CD4-positive, alpha-beta memory T cell (primary cell): Measurements from ENCODE around the gene ZNF768. TPM values are rescaled to one million over a fixed set of nuclear protein-coding genes. Genes with fewer than 3 reads are reported as not detected.
A peak's percentile ranks its signal among the peaks of the same experiment; 100 is the strongest.

ENCODE experiments used
- CTCF ChIA-PET: fragments of 350-600 bp; sonication (Branson Sonifier 250); formaldehyde crosslinking; loops from one replicate; lab custom pipeline; 2021; ENCODE audit warnings: inconsistent platforms; ENCODE audit not compliant: partially characterized antibody; lab: Charles Lee
- POLR2A ChIA-PET: fragments of 350-600 bp; sonication (Branson Sonifier 250); formaldehyde crosslinking; loops from one replicate; lab custom pipeline; 2021; ENCODE audit not compliant: partially characterized antibody; lab: Charles Lee
- DNase-seq, 5 donors: peaks; one replicate each; pipeline versions ENCODE4 v3.0.0 to v3.0.0-alpha.2; 2020 to 2022; ENCODE audit warnings: mixed read lengths in 1 of 5
- H3K27ac ChIP-seq: one replicate; pipeline ENCODE4 v1.7.0; 2013; ENCODE audit warnings: low read depth, low read length
- H3K27me3 ChIP-seq: 2 replicates; pipeline ENCODE4 v1.7.0; 2013; ENCODE audit warnings: mild to moderate bottlenecking, low read length, moderate library complexity; ENCODE audit not compliant: insufficient read depth
- H3K36me3 ChIP-seq: 2 replicates; pipeline ENCODE4 v1.7.0; 2013; ENCODE audit warnings: mild to moderate bottlenecking, low read length, moderate library complexity; ENCODE audit not compliant: insufficient read depth
- H3K4me1 ChIP-seq: 2 replicates; pipeline ENCODE4 v1.7.0; 2013; ENCODE audit warnings: mild to moderate bottlenecking, low read length, moderate library complexity; ENCODE audit not compliant: insufficient read depth
- H3K4me3 ChIP-seq, 2 donors: one replicate each; pipeline ENCODE4 v1.7.0; 2013; ENCODE audit warnings: low read length in 2 of 2, mild to moderate bottlenecking in 1 of 2
- H3K9me3 ChIP-seq, 2 donors: one replicate each; pipeline ENCODE4 v1.7.0; 2013; ENCODE audit warnings: low read length in 2 of 2, control low read depth in 1 of 2; ENCODE audit not compliant: control insufficient read depth in 1 of 2
- H3K27ac Mint-ChIP-seq, 7 donors: one replicate each; pipeline ENCODE4 v1.8.0; 2020 to 2021; ENCODE audit warnings: mixed read lengths in 7 of 7, mild to moderate bottlenecking in 6 of 7, inconsistent platforms in 3 of 7, moderate library complexity in 3 of 7
- H3K27me3 Mint-ChIP-seq, 2 donors: one replicate each; pipeline ENCODE4 v1.8.0; 2020 to 2021; ENCODE audit warnings: mixed read lengths in 2 of 2
- H3K36me3 Mint-ChIP-seq, 2 donors: one replicate each; pipeline ENCODE4 v1.8.0; 2020 to 2021; ENCODE audit warnings: mixed read lengths in 2 of 2, inconsistent platforms in 1 of 2, mild to moderate bottlenecking in 1 of 2
- H3K4me1 Mint-ChIP-seq, 4 donors: one replicate each; pipeline ENCODE4 v1.8.0; 2020 to 2021; ENCODE audit warnings: mixed read lengths in 4 of 4, mild to moderate bottlenecking in 1 of 4
- H3K4me3 Mint-ChIP-seq, 8 donors: one replicate each; pipeline ENCODE4 v1.8.0; 2020 to 2021; ENCODE audit warnings: mixed read lengths in 8 of 8, mild to moderate bottlenecking in 7 of 8, moderate library complexity in 6 of 8, inconsistent platforms in 3 of 8
- H3K9me3 Mint-ChIP-seq, 8 donors: one replicate each; pipeline ENCODE4 v1.8.0; 2020 to 2021; ENCODE audit warnings: mixed read lengths in 8 of 8, mild to moderate bottlenecking in 5 of 8, inconsistent platforms in 3 of 8, moderate library complexity in 1 of 8
- intact Hi-C: fragments of 100-400 bp; cut with micrococcal nuclease; formaldehyde crosslinking; loops from one replicate; pipeline ENCODE4 v1.15.1; 2023
- polyA plus RNA-seq, 2 donors: library from polyadenylated mRNA; unstranded; fragments of 300-500 nt; fragmentation: Illumina TruSeq; gene quantifications; one replicate each; pipeline ENCODE4 v1.2.3, GENCODE V29; 2021
- total RNA-seq, 2 experiments: library from RNA; stranded (reverse); gene quantifications; one replicate each; pipeline ENCODE4 v1.2.3, GENCODE V29; 2021

The ZNF768 gene
- total and polyA plus RNA-seq, 4 experiments from 2014 or later, result 0.69 to 6.1 (median 3.8) TPM

GRCh38 chr16:30499284-30499683 lies 27.1 kb downstream of the ZNF768 start:
- DNase-seq, result no peak
- CTCF ChIA-PET, result interaction anchor here (1.7 to 5.3 kb wide), 2 partner anchors 50 to 130 kb away, joined by 5 to 25 read pairs; no protein-coding TSS in a partner anchor
- Histone ChIP-seq H3K27ac (no peak overlapping the region), H3K36me3 (peaks cover 63% of the 10 kb centered on the region), H3K27me3 (no peaks in the 10 kb centered on the region), H3K4me1 (no peaks in the 10 kb centered on the region), H3K4me3 (no peak overlapping the region), H3K9me3 (no peaks in the 10 kb centered on the region)
- Mint-ChIP-seq H3K36me3 (peaks cover 23 to 42% of the 10 kb centered on the region in 2 donors), H3K27ac (peak overlapping the region in 3 of 7 donors; percentile 6 to 64 (median 42)), H3K4me1 (peaks cover under 1 to 4% (median 4%) of the 10 kb centered on the region in 4 donors), H3K4me3 (peak overlapping the region in 1 of 8 donors; percentile 28), H3K27me3 (no peaks in the 10 kb centered on the region), H3K9me3 (no peaks in the 10 kb centered on the region)
- POLR2A ChIA-PET, result interaction anchor here (1.5 to 41.1 kb wide), 4 partner anchors 11 to 51 kb away, joined by 5 to 1162 read pairs (median 197); partner anchors contain the start of genes ITGAL and SEPHS2
- intact Hi-C loops, result no loop called here

- Histone ChIP-seq H3K4me3 (no peak overlapping the region), H3K36me3 (peaks cover 67% of the 10 kb centered on the region), H3K27ac (no peak overlapping the region), H3K4me1 (peaks cover 14% of the 10 kb centered on the region), H3K27me3 (no peaks in the 10 kb centered on the region), H3K9me3 (no peaks in the 10 kb centered on the region)
- intact Hi-C loops, result no loop called here
- H3K36me3 Mint-ChIP-seq, result peaks cover 30 to 53% of the 10 kb centered on the region in 2 donors
- ChIA-PET POLR2A (interaction anchor here (0.8 to 41.1 kb wide), 10 partner anchors 10 to 77 kb away, joined by 3 to 1162 read pairs (median 5); partner anchors contain the start of genes ITGAL, SEPHS2 and ZNF688), CTCF (interaction anchor here (1.1 to 5.3 kb wide), 3 partner anchors 46 to 131 kb away, joined by 3 to 25 read pairs (median 8); partner anchors contain the start of gene DCTPP1)
- no peak for DNase-seq
- H3K4me1 Mint-ChIP-seq, result peaks cover 7 to 24% (median 17%) of the 10 kb centered on the region in 4 donors
- no peak overlapping the region for H3K4me3 Mint-ChIP-seq
- peak overlapping the region in 1 of 7 donors; percentile 35 for H3K27ac Mint-ChIP-seq
- H3K27me3 Mint-ChIP-seq, result no peaks in the 10 kb centered on the region
- no peaks in the 10 kb centered on the region for H3K9me3 Mint-ChIP-seq
These were observed 31.7 kb downstream of the ZNF768 start for GRCh38 chr16:30494709-30495108.

- intact Hi-C loops, result loop anchor here (2.0 kb wide), 1 partner anchor 21 kb away; the partner anchor contains the start of gene ITGAL
- ChIA-PET POLR2A (interaction anchor here (0.8 to 41.1 kb wide), 7 partner anchors 13 to 64 kb away, joined by 3 to 1162 read pairs (median 5); partner anchors contain the start of genes ITGAL, SEPHS2 and ZNF764), CTCF (interaction anchor here (2.2 kb wide), 1 partner anchor 64 kb away, joined by 8 read pairs; the partner anchor contains the start of gene DCTPP1)
- Histone ChIP-seq H3K27ac (no peak overlapping the region), H3K4me1 (peaks cover 19% of the 10 kb centered on the region), H3K9me3 (no peaks in the 10 kb centered on the region), H3K36me3 (peaks cover 70% of the 10 kb centered on the region), H3K27me3 (no peaks in the 10 kb centered on the region), H3K4me3 (no peak overlapping the region)
- Mint-ChIP-seq H3K9me3 (no peaks in the 10 kb centered on the region), H3K36me3 (peaks cover 33 to 56% of the 10 kb centered on the region in 2 donors), H3K27me3 (no peaks in the 10 kb centered on the region), H3K4me1 (peaks cover 8 to 30% (median 20%) of the 10 kb centered on the region in 4 donors), H3K4me3 (no peak overlapping the region), H3K27ac (peak overlapping the region in 2 of 7 donors; percentile 17 to 46)
- DNase-seq, result no peak
These were observed 32.4 kb downstream of the ZNF768 start for GRCh38 chr16:30493941-30494488.

- POLR2A ChIA-PET, result interaction anchor here (0.6 to 41.1 kb wide), 9 partner anchors 3 to 118 kb away, joined by 3 to 1162 read pairs (median 4); partner anchors contain the start of genes ITGAL, SEPHS2 and ZNF689
- no peak overlapping the region for H3K27ac ChIP-seq
- no peaks in the 10 kb centered on the region for H3K27me3 Mint-ChIP-seq
- CTCF ChIA-PET, result interaction anchor here (1.2 to 4.2 kb wide), 5 partner anchors 11 to 62 kb away, joined by 3 to 22 read pairs (median 7); partner anchors contain the start of gene DCTPP1
- H3K4me3 ChIP-seq, result no peak overlapping the region
- peak overlapping the region in 2 of 8 donors; percentile 21 to 39 for H3K4me3 Mint-ChIP-seq
- intact Hi-C loops, result loop anchor here (1.0 to 2.0 kb wide), 2 partner anchors 19 to 47 kb away; partner anchors contain the start of genes ITGAL and SEPHS2
- H3K9me3 ChIP-seq, result no peaks in the 10 kb centered on the region
- H3K4me1 ChIP-seq, result peaks cover 25% of the 10 kb centered on the region
- peaks cover 67% of the 10 kb centered on the region for H3K36me3 ChIP-seq
- peaks cover 13 to 37% (median 26%) of the 10 kb centered on the region in 4 donors for H3K4me1 Mint-ChIP-seq
- H3K27ac Mint-ChIP-seq, result peak overlapping the region; percentile 11 to 89 (median 74)
- peaks cover 41 to 60% of the 10 kb centered on the region in 2 donors for H3K36me3 Mint-ChIP-seq
- H3K27me3 ChIP-seq, result no peaks in the 10 kb centered on the region
- DNase-seq, result peak in 1 of 5 donors; percentile 72
- no peaks in the 10 kb centered on the region for H3K9me3 Mint-ChIP-seq
These were observed 34.5 kb downstream of the ZNF768 start for GRCh38 chr16:30491744-30492308.

- intact Hi-C loops, result no loop called here
- CTCF ChIA-PET, result interaction anchor here (1.8 to 4.2 kb wide), 5 partner anchors 11 to 61 kb away, joined by 5 to 22 read pairs (median 7); partner anchors contain the start of gene DCTPP1
- H3K9me3 Mint-ChIP-seq, result no peaks in the 10 kb centered on the region
- peaks cover 45 to 63% of the 10 kb centered on the region in 2 donors for H3K36me3 Mint-ChIP-seq
- H3K27me3 Mint-ChIP-seq, result no peaks in the 10 kb centered on the region
- Histone ChIP-seq H3K4me3 (no peak overlapping the region), H3K36me3 (peaks cover 69% of the 10 kb centered on the region), H3K27ac (no peak overlapping the region), H3K4me1 (peaks cover 25% of the 10 kb centered on the region), H3K27me3 (no peaks in the 10 kb centered on the region), H3K9me3 (no peaks in the 10 kb centered on the region)
- H3K4me1 Mint-ChIP-seq, result peaks cover 16 to 42% (median 29%) of the 10 kb centered on the region in 4 donors
- no peak for DNase-seq
- POLR2A ChIA-PET, result interaction anchor here (0.6 to 41.1 kb wide), 10 partner anchors 3 to 119 kb away, joined by 3 to 1162 read pairs (median 4); partner anchors contain the start of genes ITGAL, SEPHS2 and ZNF689
- H3K4me3 Mint-ChIP-seq, result peak overlapping the region in 1 of 8 donors; percentile 39
- peak overlapping the region; percentile 10 to 80 (median 53) for H3K27ac Mint-ChIP-seq
These were observed 35.1 kb downstream of the ZNF768 start for GRCh38 chr16:30491229-30491628.

- no peaks in the 10 kb centered on the region for H3K9me3 Mint-ChIP-seq
- H3K36me3 Mint-ChIP-seq, result peaks cover 51 to 66% of the 10 kb centered on the region in 2 donors
- intact Hi-C loops, result no loop called here
- H3K27ac ChIP-seq, result no peak overlapping the region
- peaks cover 70% of the 10 kb centered on the region for H3K36me3 ChIP-seq
- no peak overlapping the region for H3K4me3 ChIP-seq
- H3K9me3 ChIP-seq, result no peaks in the 10 kb centered on the region
- H3K4me1 ChIP-seq, result peaks cover 25% of the 10 kb centered on the region
- H3K27me3 Mint-ChIP-seq, result no peaks in the 10 kb centered on the region
- ChIA-PET POLR2A (interaction anchor here (0.9 to 41.1 kb wide), 7 partner anchors 4 to 94 kb away, joined by 3 to 1162 read pairs (median 8); partner anchors contain the start of genes ITGAL and SEPHS2), CTCF (interaction anchor here (0.6 to 4.2 kb wide), 5 partner anchors 10 to 602 kb away, joined by 3 to 22 read pairs (median 6); partner anchors contain the start of gene DCTPP1)
- no peak overlapping the region for H3K4me3 Mint-ChIP-seq
- no peak for DNase-seq
- H3K4me1 Mint-ChIP-seq, result peaks cover 19 to 48% (median 30%) of the 10 kb centered on the region in 4 donors
- H3K27ac Mint-ChIP-seq, result peak overlapping the region in 6 of 7 donors; percentile 10 to 88 (median 57)
- no peaks in the 10 kb centered on the region for H3K27me3 ChIP-seq
These were observed 36.2 kb downstream of the ZNF768 start for GRCh38 chr16:30490210-30490609.
